Measurements from ENCODE around the gene SYTL3.

The SYTL3 gene

DNA sequence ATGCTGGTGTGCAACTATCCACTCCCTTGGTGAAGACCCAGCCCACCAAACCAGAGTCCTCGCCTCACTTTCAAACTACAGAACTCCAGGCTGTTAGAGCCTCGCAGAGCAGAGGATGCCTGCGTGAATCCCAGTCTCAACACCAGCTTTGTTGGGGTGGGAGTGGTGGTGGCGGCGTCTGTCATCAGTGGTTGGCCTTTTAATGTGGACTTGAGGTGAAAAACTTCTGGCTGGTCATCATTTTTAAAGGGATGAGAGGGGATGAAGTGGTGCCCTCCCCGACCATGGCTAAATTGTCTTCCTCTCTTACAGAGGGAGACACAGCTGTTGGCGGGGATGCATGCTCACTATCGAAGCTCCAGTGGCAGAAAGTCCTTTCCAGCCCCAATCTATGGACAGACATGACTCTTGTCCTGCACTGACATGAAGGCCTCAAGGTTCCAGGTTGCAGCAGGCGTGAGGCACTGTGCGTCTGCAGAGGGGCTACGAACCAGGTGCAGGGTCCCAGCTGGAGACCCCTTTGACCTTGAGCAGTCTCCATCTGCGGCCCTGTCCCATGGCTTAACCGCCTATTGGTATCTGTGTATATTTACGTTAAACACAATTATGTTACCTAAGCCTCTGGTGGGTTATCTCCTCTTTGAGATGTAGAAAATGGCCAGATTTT is 114.5 kb downstream of the SYTL3 start:
- no peak overlapping the region for H2BK15ac ChIP-seq (ENCODE audit: low read length)
- H3K27me3 ChIP-seq (ENCODE audit: control insufficient read depth in 3 of 3, insufficient read depth in 3 of 3, low read depth in 1 of 3, low read length in 3 of 3), result no peaks in the 10 kb centered on the region
- WGBS, 2 donors (ENCODE audit: extremely low coverage in 2 of 2, insufficient read length in 2 of 2, insufficient replicate concordance in 1 of 2), result no CpG with 5 or more reads among the region's 14 CpGs
- H3K9me3 ChIP-seq (replicated peaks in 1 of 2; ENCODE audit: control insufficient read depth in 2 of 2, insufficient read depth in 1 of 2, low read depth in 1 of 2, low read length in 2 of 2), result no peaks in the 10 kb centered on the region
- H3K4me3 ChIP-seq (ENCODE audit: low read length in 2 of 2), result no peak overlapping the region
- no peak overlapping the region for H4K8ac ChIP-seq (ENCODE audit: low read depth, low read length)
- no peak overlapping the region for H3K18ac ChIP-seq (ENCODE audit: low read length)
- H3K23ac ChIP-seq (ENCODE audit: low read depth, low read length, poor library complexity), result peak overlapping the region; percentile 53
- H3K14ac ChIP-seq (ENCODE audit: low read length), result no peak overlapping the region
- H2AFZ ChIP-seq (ENCODE audit: low read length), result no peak overlapping the region
- H3K36me3 ChIP-seq (replicated peaks in 1 of 2; ENCODE audit: control insufficient read depth in 2 of 2, insufficient read depth in 2 of 2, low read length in 2 of 2), result peaks cover 34 to 55% of the 10 kb centered on the region in 2 donors
- no peak overlapping the region for H4K91ac ChIP-seq (ENCODE audit: low read depth, low read length, poor library complexity)
- no peak overlapping the region for H3K4me2 ChIP-seq (ENCODE audit: insufficient read depth, low read length, poor library complexity, severe bottlenecking)
- no peak overlapping the region for H2BK12ac ChIP-seq (ENCODE audit: low read length)
- H3K27ac ChIP-seq (replicated peaks; ENCODE audit: low read length), result no peak overlapping the region
- no peaks in the 10 kb centered on the region for H3K79me1 ChIP-seq (ENCODE audit: low read depth, low read length)
- H3K4me1 ChIP-seq (ENCODE audit: control insufficient read depth in 2 of 2, insufficient read depth in 1 of 2, low read depth in 1 of 2, low read length in 2 of 2), result peaks cover 0 to 3% of the 10 kb centered on the region in 2 donors
- H2BK120ac ChIP-seq (ENCODE audit: low read depth, low read length), result no peak overlapping the region
- no peak overlapping the region for H3K9ac ChIP-seq (ENCODE audit: low read depth, low read length, poor library complexity)
- H2BK5ac ChIP-seq (ENCODE audit: low read length), result peak overlapping the region; percentile 9
- no peak overlapping the region for H3K4ac ChIP-seq (ENCODE audit: low read length)
- no peak for DNase-seq (ENCODE audit: low spot score)
- no peak overlapping the region for H2AK5ac ChIP-seq (ENCODE audit: low read depth, low read length)

- no peak for DNase-seq (ENCODE audit: low spot score)
- Histone ChIP-seq H3K36me3 (replicated peaks in 1 of 2; ENCODE audit: control insufficient read depth in 2 of 2, insufficient read depth in 2 of 2, low read length in 2 of 2) (peaks cover 40 to 61% of the 10 kb centered on the region in 2 donors), H3K23ac (ENCODE audit: low read depth, low read length, poor library complexity) (no peak overlapping the region), H4K8ac (ENCODE audit: low read depth, low read length) (no peak overlapping the region), H3K4ac (ENCODE audit: low read length) (no peak overlapping the region), H2BK15ac (ENCODE audit: low read length) (no peak overlapping the region), H2AK5ac (ENCODE audit: low read depth, low read length) (no peak overlapping the region), H3K9ac (ENCODE audit: low read depth, low read length, poor library complexity) (no peak overlapping the region), H3K9me3 (replicated peaks in 1 of 2; ENCODE audit: control insufficient read depth in 2 of 2, insufficient read depth in 1 of 2, low read depth in 1 of 2, low read length in 2 of 2) (no peaks in the 10 kb centered on the region), H3K27ac (replicated peaks; ENCODE audit: low read length) (no peak overlapping the region), H2BK5ac (ENCODE audit: low read length) (no peak overlapping the region), H2AFZ (ENCODE audit: low read length) (no peak overlapping the region), H4K91ac (ENCODE audit: low read depth, low read length, poor library complexity) (no peak overlapping the region), H3K18ac (ENCODE audit: low read length) (no peak overlapping the region), H3K27me3 (ENCODE audit: control insufficient read depth in 3 of 3, insufficient read depth in 3 of 3, low read depth in 1 of 3, low read length in 3 of 3) (no peaks in the 10 kb centered on the region), H2BK120ac (ENCODE audit: low read depth, low read length) (no peak overlapping the region), H3K4me3 (ENCODE audit: low read length in 2 of 2) (no peak overlapping the region), H3K79me1 (ENCODE audit: low read depth, low read length) (no peaks in the 10 kb centered on the region), H3K4me1 (ENCODE audit: control insufficient read depth in 2 of 2, insufficient read depth in 1 of 2, low read depth in 1 of 2, low read length in 2 of 2) (peaks cover 0 to 3% of the 10 kb centered on the region in 2 donors), H3K14ac (ENCODE audit: low read length) (no peak overlapping the region), H2BK12ac (ENCODE audit: low read length) (no peak overlapping the region), H3K4me2 (ENCODE audit: insufficient read depth, low read length, poor library complexity, severe bottlenecking) (no peak overlapping the region)
- no CpG with 5 or more reads among the region's 9 CpGs for WGBS, 2 donors (ENCODE audit: extremely low coverage in 2 of 2, insufficient read length in 2 of 2, insufficient replicate concordance in 1 of 2)
Measured at GRCh38 chr6:158764926-158765325, 115.1 kb downstream of the SYTL3 start.

DNA sequence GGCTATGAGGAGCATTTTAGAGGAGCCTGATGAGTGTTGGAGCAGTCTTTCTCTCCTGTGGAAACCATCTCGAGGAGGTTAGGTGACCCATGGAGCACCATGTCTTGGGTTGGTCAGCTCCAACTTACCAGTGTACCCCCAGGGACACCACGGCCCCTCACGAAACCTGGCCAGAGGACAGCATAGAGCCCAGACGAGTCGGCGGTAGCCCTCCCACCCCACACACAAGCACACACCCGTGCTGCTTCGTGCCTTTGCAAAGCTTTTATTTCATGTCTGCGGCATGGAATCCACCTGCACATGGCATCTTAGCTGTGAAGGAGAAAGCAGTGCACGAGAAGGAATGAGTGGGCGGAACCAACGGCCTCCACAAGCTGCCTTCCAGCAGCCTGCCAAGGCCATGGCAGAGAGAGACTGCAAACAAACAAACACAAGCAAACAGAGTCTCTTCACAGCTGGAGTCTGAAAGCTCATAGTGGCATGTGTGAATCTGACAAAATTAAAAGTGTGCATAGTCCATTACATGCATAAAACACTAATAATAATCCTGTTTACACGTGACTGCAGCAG is 115.7 kb downstream of the SYTL3 start:
- no peak overlapping the region for H3K4me2 ChIP-seq (ENCODE audit: insufficient read depth, low read length, poor library complexity, severe bottlenecking)
- no peak overlapping the region for H2BK5ac ChIP-seq (ENCODE audit: low read length)
- H3K36me3 ChIP-seq (replicated peaks in 1 of 2; ENCODE audit: control insufficient read depth in 2 of 2, insufficient read depth in 2 of 2, low read length in 2 of 2), result peaks cover 46 to 68% of the 10 kb centered on the region in 2 donors
- no peak overlapping the region for H3K23ac ChIP-seq (ENCODE audit: low read depth, low read length, poor library complexity)
- no peak overlapping the region for H3K14ac ChIP-seq (ENCODE audit: low read length)
- H3K9ac ChIP-seq (ENCODE audit: low read depth, low read length, poor library complexity), result no peak overlapping the region
- H3K4ac ChIP-seq (ENCODE audit: low read length), result no peak overlapping the region
- no peak overlapping the region for H3K18ac ChIP-seq (ENCODE audit: low read length)
- no peaks in the 10 kb centered on the region for H3K27me3 ChIP-seq (ENCODE audit: control insufficient read depth in 3 of 3, insufficient read depth in 3 of 3, low read depth in 1 of 3, low read length in 3 of 3)
- no peak overlapping the region for H2BK120ac ChIP-seq (ENCODE audit: low read depth, low read length)
- no peak overlapping the region for H4K8ac ChIP-seq (ENCODE audit: low read depth, low read length)
- no peak overlapping the region for H2AK5ac ChIP-seq (ENCODE audit: low read depth, low read length)
- H3K4me3 ChIP-seq (ENCODE audit: low read length in 2 of 2), result peak overlapping the region in 1 of 2 donors; percentile 40
- no peak overlapping the region for H2AFZ ChIP-seq (ENCODE audit: low read length)
- H3K27ac ChIP-seq (replicated peaks; ENCODE audit: low read length), result no peak overlapping the region
- WGBS, 2 donors (ENCODE audit: extremely low coverage in 2 of 2, insufficient read length in 2 of 2, insufficient replicate concordance in 1 of 2), result no CpG with 5 or more reads among the region's 13 CpGs
- no peaks in the 10 kb centered on the region for H3K9me3 ChIP-seq (replicated peaks in 1 of 2; ENCODE audit: control insufficient read depth in 2 of 2, insufficient read depth in 1 of 2, low read depth in 1 of 2, low read length in 2 of 2)
- no peak overlapping the region for H4K91ac ChIP-seq (ENCODE audit: low read depth, low read length, poor library complexity)
- no peak for DNase-seq (ENCODE audit: low spot score)
- H2BK12ac ChIP-seq (ENCODE audit: low read length), result no peak overlapping the region
- H2BK15ac ChIP-seq (ENCODE audit: low read length), result no peak overlapping the region
- H3K79me1 ChIP-seq (ENCODE audit: low read depth, low read length), result no peaks in the 10 kb centered on the region
- peaks cover 0 to 3% of the 10 kb centered on the region in 2 donors for H3K4me1 ChIP-seq (ENCODE audit: control insufficient read depth in 2 of 2, insufficient read depth in 1 of 2, low read depth in 1 of 2, low read length in 2 of 2)

DNA sequence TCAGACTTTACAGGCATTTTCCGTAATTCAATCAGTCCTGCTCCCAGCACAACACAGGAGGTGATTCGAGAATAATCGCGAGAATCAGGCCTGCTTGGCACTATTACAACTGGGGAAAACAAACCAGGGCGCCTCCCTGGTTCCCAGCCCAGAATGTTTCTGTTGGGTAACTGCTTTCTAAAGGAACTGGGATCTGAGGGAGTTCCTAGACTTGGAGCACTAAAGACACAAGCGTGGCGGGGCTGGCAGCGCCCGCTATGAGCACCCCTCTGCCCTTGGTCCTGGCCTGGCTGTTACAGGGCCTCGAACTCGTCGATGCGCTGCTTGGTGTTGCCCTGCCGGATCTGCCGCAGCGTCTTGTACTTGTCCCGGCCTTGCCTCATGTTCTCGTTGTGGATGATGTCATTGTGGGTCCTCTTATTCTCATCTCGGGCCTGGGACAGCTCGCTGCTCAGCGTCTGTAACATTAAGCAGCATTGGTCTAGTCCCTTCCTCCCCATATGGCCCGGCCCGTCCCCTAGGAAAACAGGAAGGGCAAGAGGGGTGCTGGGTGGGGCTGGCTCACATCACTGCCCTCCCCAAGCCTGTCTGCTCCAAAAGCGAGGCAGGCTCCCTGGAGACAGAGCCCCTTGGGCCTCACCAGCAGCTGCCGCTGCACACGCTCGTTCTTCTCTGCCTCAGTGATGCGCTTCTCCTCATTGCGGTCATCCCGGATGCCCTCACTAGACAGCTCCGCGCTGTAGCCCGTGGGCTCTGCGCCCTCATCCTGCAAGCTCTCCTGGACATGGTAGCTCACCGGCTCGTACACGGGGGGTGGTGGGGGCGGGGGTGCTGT is 117.0 kb downstream of the SYTL3 start:
- no peak overlapping the region for H3K4ac ChIP-seq (ENCODE audit: low read length)
- no CpG with 5 or more reads among the region's 38 CpGs for WGBS, 2 donors (ENCODE audit: extremely low coverage in 2 of 2, insufficient read length in 2 of 2, insufficient replicate concordance in 1 of 2)
- H3K4me1 ChIP-seq (ENCODE audit: control insufficient read depth in 2 of 2, insufficient read depth in 1 of 2, low read depth in 1 of 2, low read length in 2 of 2), result peaks cover 2% of the 10 kb centered on the region in 2 donors
- H4K91ac ChIP-seq (ENCODE audit: low read depth, low read length, poor library complexity), result no peak overlapping the region
- no peak overlapping the region for H4K8ac ChIP-seq (ENCODE audit: low read depth, low read length)
- no peak overlapping the region for H3K18ac ChIP-seq (ENCODE audit: low read length)
- no peak overlapping the region for H3K4me2 ChIP-seq (ENCODE audit: insufficient read depth, low read length, poor library complexity, severe bottlenecking)
- no peak overlapping the region for H3K9ac ChIP-seq (ENCODE audit: low read depth, low read length, poor library complexity)
- no peak for DNase-seq (ENCODE audit: low spot score)
- H2AK5ac ChIP-seq (ENCODE audit: low read depth, low read length), result no peak overlapping the region
- H2BK15ac ChIP-seq (ENCODE audit: low read length), result no peak overlapping the region
- no peak overlapping the region for H3K23ac ChIP-seq (ENCODE audit: low read depth, low read length, poor library complexity)
- no peaks in the 10 kb centered on the region for H3K79me1 ChIP-seq (ENCODE audit: low read depth, low read length)
- H3K4me3 ChIP-seq (ENCODE audit: low read length in 2 of 2), result no peak overlapping the region
- H3K36me3 ChIP-seq (replicated peaks in 1 of 2; ENCODE audit: control insufficient read depth in 2 of 2, insufficient read depth in 2 of 2, low read length in 2 of 2), result peaks cover 57 to 80% of the 10 kb centered on the region in 2 donors
- no peak overlapping the region for H3K14ac ChIP-seq (ENCODE audit: low read length)
- no peak overlapping the region for H2BK120ac ChIP-seq (ENCODE audit: low read depth, low read length)
- H2BK12ac ChIP-seq (ENCODE audit: low read length), result no peak overlapping the region
- H2AFZ ChIP-seq (ENCODE audit: low read length), result no peak overlapping the region
- no peak overlapping the region for H3K27ac ChIP-seq (replicated peaks; ENCODE audit: low read length)
- peak overlapping the region; percentile 87 for H2BK5ac ChIP-seq (ENCODE audit: low read length)
- no peaks in the 10 kb centered on the region for H3K9me3 ChIP-seq (replicated peaks in 1 of 2; ENCODE audit: control insufficient read depth in 2 of 2, insufficient read depth in 1 of 2, low read depth in 1 of 2, low read length in 2 of 2)
- no peaks in the 10 kb centered on the region for H3K27me3 ChIP-seq (ENCODE audit: control insufficient read depth in 3 of 3, insufficient read depth in 3 of 3, low read depth in 1 of 3, low read length in 3 of 3)

All from neuronal stem cell (in vitro differentiated cells).